Astrocyte (in vitro differentiated cells and primary cell): ENCODE measurements around the gene APPBP2.

Experiments
- EZH2 ChIP-seq: IDR thresholded peaks from 2 replicates; pipeline ENCODE4 v1.6.1; 2012; ENCODE audit warnings: mild to moderate bottlenecking, low read length, inconsistent platforms; ENCODE audit not compliant: insufficient read depth
- TF ChIP-seq, protein P1 (sequence below): IDR thresholded peaks from 2 replicates; pipeline ENCODE4 v1.5.1; 2011; ENCODE audit warnings: low read depth, mild to moderate bottlenecking, inconsistent platforms, low read length, moderate library complexity; ENCODE audit not compliant: insufficient read depth

DNA sequence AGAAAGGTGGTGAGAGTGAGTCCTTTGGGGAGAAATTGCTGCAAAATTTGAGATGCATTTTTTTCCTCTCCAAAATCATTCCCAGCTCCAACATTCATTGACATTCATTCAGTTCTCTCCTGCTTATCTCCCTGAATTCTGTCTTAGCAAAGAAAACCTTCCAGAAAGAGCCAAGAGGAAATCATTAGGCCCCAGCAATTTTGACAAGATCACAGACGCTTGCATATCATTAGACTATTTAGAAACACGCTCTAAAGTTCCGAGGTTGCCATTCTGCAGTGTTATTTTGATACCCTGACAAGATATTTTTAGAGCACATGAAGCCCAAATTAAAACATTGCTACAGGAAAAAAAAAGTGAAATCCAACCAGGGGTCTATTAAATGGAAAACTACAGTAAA, 113.3 kb downstream of the APPBP2 start:
- TF ChIP-seq, protein P1, sequence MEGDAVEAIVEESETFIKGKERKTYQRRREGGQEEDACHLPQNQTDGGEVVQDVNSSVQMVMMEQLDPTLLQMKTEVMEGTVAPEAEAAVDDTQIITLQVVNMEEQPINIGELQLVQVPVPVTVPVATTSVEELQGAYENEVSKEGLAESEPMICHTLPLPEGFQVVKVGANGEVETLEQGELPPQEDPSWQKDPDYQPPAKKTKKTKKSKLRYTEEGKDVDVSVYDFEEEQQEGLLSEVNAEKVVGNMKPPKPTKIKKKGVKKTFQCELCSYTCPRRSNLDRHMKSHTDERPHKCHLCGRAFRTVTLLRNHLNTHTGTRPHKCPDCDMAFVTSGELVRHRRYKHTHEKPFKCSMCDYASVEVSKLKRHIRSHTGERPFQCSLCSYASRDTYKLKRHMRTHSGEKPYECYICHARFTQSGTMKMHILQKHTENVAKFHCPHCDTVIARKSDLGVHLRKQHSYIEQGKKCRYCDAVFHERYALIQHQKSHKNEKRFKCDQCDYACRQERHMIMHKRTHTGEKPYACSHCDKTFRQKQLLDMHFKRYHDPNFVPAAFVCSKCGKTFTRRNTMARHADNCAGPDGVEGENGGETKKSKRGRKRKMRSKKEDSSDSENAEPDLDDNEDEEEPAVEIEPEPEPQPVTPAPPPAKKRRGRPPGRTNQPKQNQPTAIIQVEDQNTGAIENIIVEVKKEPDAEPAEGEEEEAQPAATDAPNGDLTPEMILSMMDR, result no peak
- no peak for TF ChIP-seq EZH2
